SH-SY5Y (cell line): ENCODE data around the gene PLA2G2F.

Experiments used
- GATA2 ChIP-seq: IDR thresholded peaks from 2 replicates; pipeline ENCODE4 v1.6.1; 2011; ENCODE audit warnings: mild to moderate bottlenecking, low read depth, low read length
- GATA3 ChIP-seq: IDR thresholded peaks from 2 replicates; pipeline ENCODE4 v1.6.1; 2011; ENCODE audit warnings: low read depth, mild to moderate bottlenecking, low read length, moderate library complexity

Gene PLA2G2F

DNA sequence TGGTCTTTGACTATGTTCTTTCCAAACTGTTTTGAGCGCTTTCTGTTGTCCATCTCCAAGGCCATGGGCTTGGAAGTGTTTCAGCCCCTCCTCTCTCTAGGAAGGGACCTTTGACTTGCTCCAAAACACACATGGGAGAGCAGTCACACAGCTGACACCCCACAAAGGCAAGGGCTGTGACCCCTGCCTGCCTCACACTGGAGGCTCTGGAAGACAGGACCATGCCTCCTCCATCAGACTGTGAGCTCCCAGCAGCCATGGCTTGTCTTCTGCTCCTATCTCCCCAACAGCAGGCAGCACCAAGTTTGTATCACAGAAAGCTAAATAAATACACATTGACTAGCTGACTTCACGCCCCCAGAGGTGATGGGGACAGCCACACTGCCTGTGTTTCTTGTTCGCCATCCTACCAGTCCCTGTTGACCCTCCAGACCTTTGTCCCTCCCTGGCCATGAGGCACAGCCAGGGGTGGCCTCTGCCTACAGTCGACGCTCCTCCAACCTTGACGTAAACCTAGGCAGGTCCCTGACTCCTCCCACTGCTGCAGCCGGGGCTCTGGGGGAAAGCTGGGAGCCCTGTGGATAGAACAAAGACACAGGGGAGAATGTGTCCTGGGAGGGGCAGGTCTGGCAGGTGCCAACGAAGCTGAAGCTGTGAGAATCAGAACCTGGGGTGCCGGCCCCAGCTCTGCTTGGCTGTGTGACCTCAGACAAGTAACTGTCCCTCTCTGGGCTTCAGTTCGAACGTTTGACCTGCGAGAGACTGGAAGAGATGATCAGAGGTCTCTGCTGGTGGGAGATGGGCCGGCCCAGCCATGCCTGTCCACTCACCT is 4.8 kb downstream of the PLA2G2F start:
- no peak for TF ChIP-seq GATA3
- TF ChIP-seq GATA2, result no peak

DNA sequence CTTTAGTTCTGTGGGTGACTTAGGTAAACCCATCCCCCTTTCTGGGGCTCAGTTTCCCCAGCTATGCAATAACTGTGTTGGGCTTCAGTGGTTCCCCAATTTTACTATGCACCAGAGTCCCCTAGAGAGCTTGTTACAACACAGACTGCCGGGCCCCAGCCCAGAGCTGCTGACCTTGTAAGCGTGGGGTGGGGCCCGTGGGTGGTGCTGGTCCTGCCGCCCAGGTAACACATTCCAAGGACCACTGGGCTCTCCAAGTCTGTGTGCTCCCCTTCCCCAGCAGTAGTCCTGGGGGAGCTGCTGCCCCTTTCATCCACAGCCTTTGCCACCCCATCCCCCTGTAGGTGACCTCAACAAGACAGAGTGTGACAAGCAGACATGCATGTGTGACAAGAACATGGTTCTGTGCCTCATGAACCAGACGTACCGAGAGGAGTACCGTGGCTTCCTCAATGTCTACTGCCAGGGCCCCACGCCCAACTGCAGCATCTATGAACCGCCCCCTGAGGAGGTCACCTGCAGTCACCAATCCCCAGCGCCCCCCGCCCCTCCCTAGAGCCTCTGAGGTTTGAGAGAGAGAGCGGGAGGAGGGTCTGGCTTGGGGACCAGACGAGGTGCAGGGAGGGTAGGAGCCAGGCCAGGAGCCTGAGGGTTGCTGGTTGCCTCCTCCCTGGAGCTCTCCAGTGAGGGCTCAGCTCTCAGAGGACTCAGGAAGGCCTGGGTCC is 8.9 kb downstream of the PLA2G2F start:
- TF ChIP-seq GATA3 (no peak), GATA2 (no peak)

DNA sequence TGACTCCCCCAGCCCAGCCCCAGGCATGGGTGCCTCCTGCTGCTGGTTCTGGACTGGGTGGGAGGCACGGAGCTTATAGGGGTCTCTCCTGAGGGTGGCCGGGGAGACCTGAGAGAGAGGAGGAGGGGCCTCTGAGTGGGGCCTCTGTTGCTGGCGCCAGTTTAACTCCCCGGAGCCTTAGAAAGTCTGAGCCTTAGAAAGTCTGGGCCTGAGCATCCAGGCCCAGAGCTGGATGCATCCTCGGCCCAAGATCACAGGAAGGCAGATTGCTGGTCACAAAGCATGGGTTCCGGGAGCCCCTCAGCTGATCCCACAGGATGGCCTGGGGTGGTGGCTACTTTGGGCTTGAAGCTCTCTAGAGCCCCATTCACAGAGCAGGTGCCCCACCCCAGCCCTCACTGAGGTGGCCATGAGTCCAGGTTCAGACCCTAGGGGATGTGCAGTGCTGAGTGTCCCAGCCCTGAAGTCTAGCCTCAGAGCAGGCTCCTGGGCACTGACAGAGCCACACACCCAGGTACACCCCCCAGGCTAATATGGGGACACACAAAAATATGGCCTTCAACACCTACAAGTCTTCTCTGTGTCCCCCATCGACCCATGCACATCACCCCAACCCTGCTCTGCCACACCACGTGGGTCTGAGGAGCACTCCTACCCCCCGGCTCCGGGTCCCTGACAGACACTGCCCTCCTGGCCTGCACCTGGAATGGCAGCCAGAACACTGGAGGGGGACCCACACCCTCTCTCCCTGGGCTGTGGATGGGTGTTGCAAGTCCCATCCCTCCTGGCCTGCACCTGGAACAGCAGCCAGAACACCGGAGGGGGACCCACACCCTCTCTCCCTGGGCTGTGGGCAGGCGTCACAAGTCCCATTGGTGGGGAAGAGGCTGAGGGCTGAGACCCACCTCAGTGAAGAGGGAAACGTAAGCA is 9.7 kb downstream of the PLA2G2F start:
- TF ChIP-seq GATA2, result no peak
- TF ChIP-seq GATA3, result no peak

DNA sequence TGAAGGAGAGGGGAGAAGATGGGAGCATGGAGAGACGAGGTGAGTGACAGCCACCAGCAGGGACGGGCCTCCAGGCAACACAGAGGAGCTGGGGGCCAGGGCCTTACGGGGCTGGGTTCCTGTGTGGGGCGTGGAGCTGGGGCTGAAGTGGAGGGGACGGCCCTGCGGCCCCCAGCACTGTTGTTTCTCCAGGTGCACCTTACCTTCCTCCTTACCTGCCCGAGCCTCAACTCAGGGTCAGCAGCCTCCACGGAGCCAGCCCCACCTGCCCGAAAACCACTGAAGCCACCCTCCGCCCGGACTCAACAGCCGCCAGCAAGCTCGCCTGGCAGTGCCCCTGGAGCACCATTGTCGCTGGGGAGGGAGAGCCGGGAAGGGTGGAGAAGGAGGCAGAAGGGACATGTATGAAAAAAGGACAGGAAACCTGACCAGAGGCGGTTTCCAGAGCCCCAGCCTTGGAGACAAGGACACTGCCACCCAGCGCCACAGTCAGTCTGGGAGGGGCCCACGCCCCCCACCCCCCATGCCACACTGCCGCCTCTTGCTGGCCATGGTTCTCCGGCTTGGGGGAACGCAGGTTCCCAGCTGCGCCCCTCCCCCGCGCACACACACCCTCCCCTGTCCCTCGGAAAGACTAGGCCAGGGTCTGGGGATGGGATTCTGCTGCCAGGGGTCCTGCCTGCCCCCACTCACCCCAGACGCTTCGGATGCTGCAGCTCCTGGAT is 10.6 kb downstream of the PLA2G2F start:
- no peak for TF ChIP-seq GATA2
- no peak for TF ChIP-seq GATA3

DNA sequence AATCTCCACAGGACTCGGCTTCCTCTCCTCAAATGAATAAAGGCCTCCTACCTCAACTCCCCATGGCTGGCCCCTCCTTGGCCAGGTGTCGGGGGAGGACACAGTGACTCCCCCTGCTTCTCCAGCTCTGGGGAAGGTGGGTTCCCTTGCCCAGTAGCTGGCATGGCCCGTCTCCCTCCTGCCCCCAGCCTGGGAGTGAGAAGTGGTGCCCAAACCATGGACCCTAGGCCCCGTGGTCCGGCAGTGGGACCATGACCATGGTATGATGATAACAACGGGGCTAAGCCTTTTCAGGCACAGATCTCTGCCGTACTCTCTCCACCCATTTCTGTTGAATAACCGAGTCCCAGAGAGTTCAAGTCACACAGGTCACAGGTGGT is 11.2 kb downstream of the PLA2G2F start:
- TF ChIP-seq GATA2, result no peak
- TF ChIP-seq GATA3, result no peak

DNA sequence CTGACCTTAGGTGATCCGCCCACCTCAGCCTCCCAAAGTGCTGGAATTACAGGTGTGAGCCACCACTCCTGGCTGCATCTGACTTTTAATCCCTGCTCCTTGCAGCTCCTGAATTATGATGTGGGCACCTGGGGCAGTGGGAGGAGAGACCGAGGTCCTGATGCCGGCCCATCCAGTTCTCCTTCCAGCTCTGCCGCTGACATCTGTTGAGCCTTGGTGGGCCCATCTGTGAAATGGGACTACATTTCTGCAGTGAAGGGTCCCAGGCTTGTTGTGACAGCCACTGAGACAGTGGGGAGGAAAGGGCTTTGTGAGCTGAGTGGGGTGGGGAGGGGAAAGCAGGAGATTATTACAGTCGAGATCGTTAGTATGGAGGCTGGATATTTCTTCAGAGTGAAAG is 11.8 kb downstream of the PLA2G2F start:
- no peak for TF ChIP-seq GATA3
- no peak for TF ChIP-seq GATA2

DNA sequence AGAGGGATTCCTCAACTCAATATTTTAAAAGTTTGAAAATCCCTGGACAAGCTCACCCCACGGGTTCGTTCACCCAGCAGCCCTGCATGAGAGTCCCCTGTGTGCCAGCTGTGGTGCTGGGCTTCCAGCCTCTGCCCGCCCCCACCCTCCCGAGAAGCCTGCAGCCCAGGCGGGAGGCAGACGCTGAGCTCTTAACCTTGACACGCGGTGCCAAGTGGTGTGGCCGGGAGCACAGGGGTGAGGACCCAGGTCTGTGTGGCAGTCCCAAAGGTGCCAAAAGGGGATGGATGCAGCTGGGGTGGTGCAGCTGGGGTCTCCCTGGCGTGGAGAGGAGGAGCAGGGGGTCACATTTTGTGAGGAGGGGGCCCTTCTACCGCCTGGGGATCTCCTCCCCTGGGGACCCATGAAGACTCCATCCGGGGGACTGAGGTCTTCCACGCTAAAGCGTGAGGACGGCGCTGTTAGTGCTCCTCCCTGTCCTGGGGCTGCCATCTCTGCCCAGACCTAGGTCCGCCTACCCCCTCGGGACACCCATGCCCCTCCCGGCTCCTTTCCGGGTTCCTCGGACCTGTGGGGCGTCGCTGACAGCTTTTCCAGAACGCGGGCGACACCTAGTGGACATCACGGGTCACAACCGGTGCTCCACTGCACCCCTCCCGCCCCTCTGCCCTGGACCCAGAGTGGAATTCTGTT is 12.9 kb downstream of the PLA2G2F start:
- TF ChIP-seq GATA3 (no peak), GATA2 (no peak)

DNA sequence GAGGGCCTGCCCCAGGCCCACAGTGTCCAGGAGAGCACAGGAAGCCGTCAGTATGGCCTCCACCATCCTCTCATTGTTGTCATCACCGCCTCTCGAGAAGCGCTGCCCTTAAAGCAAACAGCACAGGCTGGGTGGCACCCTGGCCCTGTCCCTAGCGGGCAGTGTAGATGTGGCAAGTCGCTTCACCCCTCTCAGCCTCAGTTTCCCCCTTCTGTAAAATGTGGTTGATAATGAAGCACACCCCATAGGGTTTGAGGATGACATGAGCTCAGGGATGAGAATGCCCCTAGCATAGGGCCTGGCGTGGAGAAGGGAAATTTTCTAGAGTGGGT is 13.4 kb downstream of the PLA2G2F start:
- TF ChIP-seq GATA3 (no peak), GATA2 (no peak)

DNA sequence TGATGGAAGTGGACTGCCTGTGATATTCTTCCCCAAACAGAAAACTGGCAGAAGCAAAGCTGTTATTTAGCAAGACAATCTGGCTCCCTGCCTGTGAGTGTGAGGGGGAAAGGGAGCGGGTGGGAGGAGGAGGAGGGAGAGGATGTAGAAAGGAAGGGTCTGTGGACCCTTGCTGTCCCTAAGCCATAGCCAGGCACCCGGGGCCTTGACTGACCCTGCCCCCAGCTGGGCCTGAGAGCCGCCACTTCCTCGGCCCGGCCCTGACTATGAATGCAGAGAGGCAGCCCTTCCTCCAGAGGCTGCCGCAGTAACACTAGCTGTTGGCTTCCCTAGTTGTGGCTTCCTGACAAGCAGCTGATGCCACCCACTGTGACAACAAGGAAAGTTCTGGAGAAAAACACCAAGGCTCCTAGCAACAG is 13.9 kb downstream of the PLA2G2F start:
- no peak for TF ChIP-seq GATA3
- TF ChIP-seq GATA2, result no peak

DNA sequence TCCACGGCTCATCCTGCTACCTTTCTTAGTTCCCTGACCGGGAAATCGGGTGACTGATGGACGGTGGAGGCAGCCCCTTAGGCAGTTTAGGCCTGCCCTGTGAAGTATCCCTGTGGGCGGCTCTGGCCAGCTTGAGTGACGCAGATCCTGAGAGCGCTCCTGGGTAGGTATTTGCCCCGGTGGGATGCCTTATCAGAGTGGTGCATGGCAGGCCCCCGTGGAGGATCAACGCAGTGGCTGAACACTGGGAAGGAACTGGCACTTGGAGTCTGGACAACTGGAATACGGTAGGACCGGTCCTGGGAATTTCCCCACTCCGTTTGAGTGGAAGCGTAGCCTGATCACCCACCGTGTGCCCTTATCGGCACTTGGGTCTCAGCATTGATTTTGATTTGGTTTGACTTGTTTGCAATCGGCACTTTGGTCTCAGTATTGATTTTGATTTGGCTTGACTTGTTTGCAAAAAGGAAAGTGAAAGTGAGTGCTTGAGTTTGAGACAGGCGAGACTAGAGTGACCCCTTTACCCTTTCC is 15.2 kb downstream of the PLA2G2F start:
- TF ChIP-seq GATA2, result no peak
- TF ChIP-seq GATA3, result no peak

DNA sequence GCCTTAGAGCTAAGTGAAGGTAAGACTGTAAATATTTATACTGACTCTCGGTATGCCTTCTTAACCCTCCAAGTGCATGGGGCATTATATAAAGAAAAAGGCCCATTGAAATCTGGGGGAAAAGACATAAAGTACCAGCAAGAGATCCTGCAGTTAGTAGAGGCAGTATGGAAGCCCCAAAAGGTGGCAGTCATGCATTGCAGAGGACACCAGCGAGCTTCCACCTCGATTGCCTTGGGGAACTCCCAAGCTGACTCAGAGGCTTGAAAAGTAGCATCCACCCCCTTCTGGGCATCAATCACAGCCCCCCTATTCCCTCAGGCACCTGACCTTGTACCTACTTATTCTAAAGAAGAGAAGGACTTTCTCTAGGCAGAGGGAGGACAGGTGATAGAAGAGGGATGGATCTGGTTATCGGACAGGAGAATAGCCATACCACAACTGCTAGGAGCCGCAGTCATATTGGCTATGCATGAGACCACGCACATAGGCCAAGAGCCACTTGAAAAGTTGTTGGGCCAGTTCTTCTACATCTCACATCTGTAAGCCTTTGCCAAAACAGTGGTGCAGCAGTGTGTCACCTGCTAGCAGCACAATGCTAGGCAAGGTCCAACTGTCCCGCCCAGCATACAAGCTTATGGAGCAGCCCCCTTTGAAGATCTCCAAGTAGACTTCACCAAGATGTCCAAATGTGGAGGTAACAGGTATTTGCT is 19.4 kb downstream of the PLA2G2F start:
- TF ChIP-seq GATA3 (no peak), GATA2 (no peak)

DNA sequence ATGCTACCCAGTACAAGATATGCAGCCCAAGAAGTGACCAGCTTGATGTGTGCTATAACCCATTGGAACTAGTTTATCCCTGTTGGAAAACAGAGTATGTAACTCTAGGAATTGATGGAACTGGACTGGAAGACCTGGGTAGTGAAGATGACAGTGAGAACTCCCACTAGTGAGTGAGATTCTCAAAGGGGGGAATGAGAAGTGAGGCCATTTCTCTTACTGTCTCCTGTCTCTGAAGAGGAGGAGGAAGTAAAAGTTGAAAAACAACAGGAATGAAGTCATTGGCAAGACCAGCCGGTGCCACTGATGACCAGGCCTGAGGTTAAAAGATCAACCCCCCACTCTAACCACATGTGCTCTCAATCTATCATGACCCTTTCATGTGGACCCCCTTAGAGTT is 20.9 kb downstream of the PLA2G2F start:
- TF ChIP-seq GATA2 (no peak), GATA3 (no peak)

DNA sequence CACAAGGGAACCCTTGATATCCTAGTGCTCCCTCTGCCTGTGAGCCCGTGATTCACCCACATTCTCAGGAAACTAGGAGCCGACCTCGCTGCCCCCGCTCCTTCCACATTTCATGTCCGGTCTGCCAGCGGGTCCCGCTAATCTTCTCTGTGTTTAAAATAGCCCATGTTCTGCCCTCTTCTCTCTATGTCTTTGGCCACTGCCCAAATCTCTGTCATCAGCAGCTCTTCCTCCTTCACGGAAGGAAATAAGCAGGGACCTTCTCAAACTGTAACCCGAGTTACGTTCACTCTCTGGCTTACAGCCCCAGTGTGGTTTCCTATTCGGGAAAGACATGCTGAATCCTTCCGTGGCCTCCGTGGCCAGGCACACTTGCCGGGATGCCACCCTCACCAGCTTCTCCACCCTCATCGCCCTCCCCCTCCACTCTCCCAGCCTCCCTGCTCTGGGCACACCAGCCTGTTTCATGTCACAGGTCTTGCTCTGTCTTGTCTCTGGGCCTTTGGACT is 25.6 kb downstream of the PLA2G2F start:
- TF ChIP-seq GATA2 (no peak), GATA3 (no peak)
